Activated T-helper 1 cell treated with Interleukin-2 at 50 U/mL for 16 hours (primary cell): ENCODE data around the gene TMX2.
"Not testable (repeated sequence)": the region's sequence is repeated elsewhere in the genome, so short reads cannot be mapped to it uniquely, and the experiment has no call there.

Experiments
- DNase-seq: peaks from one replicate; pipeline ENCODE4 v3.0.0-alpha.2; 2020; ENCODE audit warnings: low read depth

The TMX2 gene, protein sequence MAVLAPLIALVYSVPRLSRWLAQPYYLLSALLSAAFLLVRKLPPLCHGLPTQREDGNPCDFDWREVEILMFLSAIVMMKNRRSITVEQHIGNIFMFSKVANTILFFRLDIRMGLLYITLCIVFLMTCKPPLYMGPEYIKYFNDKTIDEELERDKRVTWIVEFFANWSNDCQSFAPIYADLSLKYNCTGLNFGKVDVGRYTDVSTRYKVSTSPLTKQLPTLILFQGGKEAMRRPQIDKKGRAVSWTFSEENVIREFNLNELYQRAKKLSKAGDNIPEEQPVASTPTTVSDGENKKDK

DNA sequence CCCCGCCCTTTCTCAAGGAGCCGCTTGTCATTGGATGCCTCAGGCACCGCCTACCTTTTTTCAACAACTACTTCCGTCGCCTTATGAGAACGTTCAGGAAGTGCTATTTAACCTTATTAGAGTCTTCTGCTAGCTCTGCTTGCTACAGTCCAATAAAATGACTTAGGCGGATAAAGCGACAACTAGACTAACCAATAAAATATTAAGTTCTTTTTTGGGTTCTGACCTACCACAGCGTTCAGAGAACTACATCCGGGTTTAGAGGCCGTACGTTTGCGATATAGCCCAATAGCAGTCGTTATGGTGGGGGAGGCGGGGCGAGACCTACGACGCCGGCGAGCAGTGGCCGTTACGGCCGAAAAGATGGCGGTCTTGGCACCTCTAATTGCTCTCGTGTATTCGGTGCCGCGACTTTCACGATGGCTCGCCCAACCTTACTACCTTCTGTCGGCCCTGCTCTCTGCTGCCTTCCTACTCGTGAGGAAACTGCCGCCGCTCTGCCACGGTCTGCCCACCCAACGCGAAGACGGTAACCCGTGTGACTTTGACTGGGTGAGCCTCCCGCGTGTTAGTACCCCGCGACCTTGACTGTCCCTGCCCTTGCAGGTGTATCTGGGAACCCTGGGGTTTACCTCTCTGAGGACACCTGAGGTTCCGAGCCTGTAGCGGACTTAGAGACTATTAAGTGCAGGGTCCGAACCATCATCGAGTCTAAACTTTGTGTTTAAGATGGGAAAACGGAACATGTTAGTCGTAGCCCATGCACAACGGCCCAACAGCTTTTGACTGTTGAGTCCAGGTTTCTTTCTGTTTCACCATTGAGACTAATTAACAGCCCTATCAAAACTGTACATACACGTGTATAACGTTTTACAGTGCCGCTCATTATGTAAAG is at the start of gene TMX2:
TSS of gene TMX2 (plus strand) at position 338 of the 895 bp plus-strand sequence. CDS start at position 364, 26 bp downstream.
- DNase-seq: peak; percentile 81

- no peak for DNase-seq
Observed at GRCh38 chr11:57662893-57663292, 49.5 kb upstream of the TMX2 start.

GRCh38 chr11:57663975-57664374 is 48.4 kb upstream of the TMX2 start:
- no peak for DNase-seq

DNA sequence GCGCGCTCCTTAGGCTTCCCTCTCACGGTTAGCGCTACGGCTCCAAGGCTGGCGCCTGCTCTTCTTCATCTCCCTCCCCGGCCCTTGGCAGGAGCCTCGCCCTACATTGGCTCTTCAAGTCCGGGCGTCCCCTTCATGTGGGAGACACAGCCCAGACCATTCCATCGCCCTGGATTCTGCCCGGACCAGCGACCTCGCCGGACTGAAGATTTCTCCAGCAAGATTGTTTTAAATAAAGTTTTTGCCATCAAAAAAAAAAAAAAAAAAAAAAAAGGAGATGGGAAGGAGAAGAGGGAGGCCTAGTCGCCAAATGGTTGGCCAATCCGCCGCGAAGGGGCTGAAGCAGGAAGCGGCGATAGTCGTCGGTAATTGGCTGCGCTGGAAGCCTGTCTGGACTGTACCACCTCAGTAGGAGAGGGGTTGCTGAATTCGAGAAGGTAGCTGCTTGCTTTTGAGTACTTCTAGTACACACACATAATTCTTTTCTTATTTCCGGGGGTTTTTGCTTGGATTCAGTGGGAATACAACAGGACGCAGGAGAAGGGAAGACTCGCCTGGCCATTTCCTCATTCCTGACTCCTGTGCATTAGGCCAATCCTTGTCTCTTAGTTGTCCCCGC is 45.2 kb upstream of the TMX2 start:
- DNase-seq: peak; percentile 86

DNA sequence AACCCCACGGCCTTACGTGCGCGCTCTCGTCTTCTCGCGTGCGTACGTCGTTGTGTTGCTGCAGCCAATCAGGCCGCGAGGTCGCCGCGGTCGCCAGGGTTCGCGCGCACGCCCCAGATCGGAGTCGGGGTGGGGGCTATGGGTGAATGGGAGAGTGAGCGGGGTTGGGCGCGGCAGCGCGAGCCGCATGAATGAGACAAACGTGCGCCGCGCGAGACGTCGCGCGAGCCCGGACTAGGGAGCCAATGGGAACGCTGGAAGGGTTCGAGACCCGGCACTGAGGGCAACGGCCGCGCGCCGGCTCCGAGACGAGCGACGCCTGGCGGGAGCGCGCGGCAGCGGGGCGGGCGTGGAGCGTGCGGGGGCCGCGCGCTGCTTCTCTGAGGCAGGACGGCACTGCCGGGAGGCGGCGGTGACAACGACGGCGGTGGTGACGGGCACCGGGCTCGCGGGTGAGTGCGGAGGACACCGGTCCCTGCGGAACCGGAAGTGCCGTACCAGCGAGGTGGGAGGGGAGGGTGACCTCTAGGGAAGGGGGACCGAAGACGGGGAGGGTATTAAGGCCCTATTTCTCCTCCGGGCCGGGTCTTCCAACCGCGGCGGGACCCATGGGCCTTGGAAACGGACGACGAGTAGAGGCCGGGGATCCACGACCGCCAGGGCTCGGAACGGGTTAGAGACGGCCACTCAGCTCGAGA is 44.5 kb upstream of the TMX2 start, which contains the start of gene ZDHHC5:
TSS of gene ZDHHC5 (plus strand) at position 379 of the 698 bp plus-strand sequence. CDS start 4,977 bp downstream, outside the sequence.
- DNase-seq: peak; percentile 99

- DNase-seq: peak; percentile 25
Observed at GRCh38 chr11:57668434-57668782, 44.0 kb upstream of the TMX2 start.

GRCh38 chr11:57674251-57674650 is 38.1 kb upstream of the TMX2 start:
- DNase-seq: no peak

- no peak for DNase-seq
Observed at GRCh38 chr11:57675176-57675941, 37.0 kb upstream of the TMX2 start.

GRCh38 chr11:57679396-57679795 is 33.0 kb upstream of the TMX2 start:
- DNase-seq: no peak

- DNase-seq: no peak
Observed at GRCh38 chr11:57680552-57680874, 31.9 kb upstream of the TMX2 start.

GRCh38 chr11:57681168-57681567 is 31.2 kb upstream of the TMX2 start:
- DNase-seq: no peak

- DNase-seq: not testable (repeated sequence)
Observed at GRCh38 chr11:57690474-57690873, 21.9 kb upstream of the TMX2 start.

DNA sequence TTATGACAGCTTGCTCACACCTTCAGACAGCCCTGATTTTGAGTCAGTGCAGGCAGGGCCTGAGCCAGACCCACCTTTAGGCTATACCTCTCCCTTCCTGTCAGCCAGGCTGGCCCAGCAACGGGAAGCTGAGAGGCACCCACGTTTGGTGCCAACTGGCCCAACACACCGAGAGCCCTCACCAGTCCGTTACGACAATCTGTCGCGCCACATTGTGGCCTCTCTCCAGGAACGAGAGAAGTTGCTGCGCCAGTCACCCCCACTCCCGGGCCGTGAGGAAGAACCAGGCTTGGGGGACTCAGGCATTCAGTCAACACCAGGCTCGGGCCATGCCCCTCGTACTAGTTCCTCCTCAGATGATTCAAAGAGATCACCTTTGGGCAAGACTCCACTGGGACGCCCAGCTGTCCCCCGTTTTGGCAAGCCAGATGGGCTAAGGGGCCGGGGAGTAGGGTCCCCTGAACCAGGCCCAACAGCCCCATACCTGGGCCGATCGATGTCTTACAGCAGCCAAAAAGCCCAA is 13.5 kb upstream of the TMX2 start:
- no peak for DNase-seq

GRCh38 chr11:57699813-57700212 is 12.6 kb upstream of the TMX2 start:
- no peak for DNase-seq

DNA sequence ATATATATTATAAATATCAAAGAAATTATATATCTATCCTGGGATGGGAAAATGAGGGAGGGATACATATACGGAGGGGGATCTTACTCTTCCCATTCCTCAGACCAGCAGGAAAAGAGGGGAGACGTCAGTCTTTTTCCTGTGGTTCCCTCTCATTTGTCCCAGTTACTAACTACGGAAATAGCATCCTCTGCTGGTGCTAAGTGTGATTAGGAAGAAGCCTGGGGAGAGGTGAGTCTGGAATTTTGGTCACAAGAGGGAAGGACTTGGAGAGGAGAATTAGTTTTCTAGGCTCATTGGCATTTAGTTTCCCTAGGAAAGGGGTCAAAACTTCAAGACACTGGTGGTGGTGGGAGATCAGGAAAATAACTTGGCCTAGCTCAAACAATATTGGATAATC is 12.0 kb upstream of the TMX2 start:
- no peak for DNase-seq

- DNase-seq: no peak
Observed at GRCh38 chr11:57703341-57703740, 9.1 kb upstream of the TMX2 start.

DNA sequence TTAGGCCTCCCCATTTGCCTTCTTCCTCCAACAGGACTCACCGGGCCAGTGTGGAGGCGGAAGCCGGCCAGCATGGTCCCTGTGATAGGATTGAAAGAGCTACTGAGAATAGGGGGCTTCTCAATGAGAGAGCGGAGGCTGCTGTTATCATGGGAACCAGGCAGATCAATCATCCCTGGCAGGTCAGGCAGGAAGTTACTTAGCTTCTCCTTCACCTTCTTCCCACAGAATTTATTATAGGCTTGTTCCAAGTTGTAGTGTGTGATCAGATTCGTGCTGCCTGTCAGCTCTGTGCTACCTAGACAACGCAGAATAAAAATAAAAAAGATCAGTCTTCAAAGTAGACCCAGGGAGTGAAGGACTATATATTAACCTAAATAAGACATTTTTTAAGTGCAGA is 7.5 kb upstream of the TMX2 start:
- DNase-seq: no peak

DNA sequence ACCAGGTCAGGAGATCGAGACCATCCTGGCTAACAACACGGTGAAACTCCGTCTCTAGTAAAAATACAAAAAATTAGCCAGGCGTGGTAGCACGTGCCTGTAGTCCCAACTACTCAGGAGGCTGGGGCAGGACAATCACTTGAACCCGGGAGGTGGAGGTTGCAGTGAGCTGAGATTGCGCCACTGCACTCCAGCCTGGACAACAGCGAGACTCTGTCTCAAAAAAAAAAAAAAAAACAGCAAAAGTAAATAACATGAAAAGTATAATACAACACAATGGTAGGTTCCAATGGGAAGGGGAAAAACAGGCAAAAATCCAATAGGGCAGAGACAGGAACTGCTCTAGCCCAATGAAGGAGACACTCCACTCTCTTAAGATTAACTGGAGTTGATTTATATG is 7.0 kb upstream of the TMX2 start:
- not testable (repeated sequence) for DNase-seq

- DNase-seq: no peak
Observed at GRCh38 chr11:57709802-57710367, 2.5 kb upstream of the TMX2 start.

GRCh38 chr11:57711414-57712255 is 758 bp upstream of the TMX2 start, which contains the start of gene MED19:
Gene MED19 (minus strand): TSS chr11:57712215. CDS start chr11:57712179, 36 bp downstream.
- peak; percentile 53 for DNase-seq
